Measurements from ENCODE around the gene ACADVL. TPM values are rescaled to one million over a fixed set of nuclear protein-coding genes. Genes with fewer than 3 reads are reported as not detected.

ACADVL gene
- total and polyA plus RNA-seq, 7 experiments from 2014 or later, result 75.3 to 390 (median 335) TPM

GRCh38 chr17:7266784-7267183, 47.0 kb downstream of the ACADVL start:
- Histone ChIP-seq H3K27me3 (ENCODE audit: control insufficient read depth in 2 of 2, insufficient read depth in 2 of 2, low read length in 2 of 2) (no peaks in the 10 kb centered on the region), H3K36me3 (ENCODE audit: control insufficient read depth in 2 of 3, insufficient read depth in 3 of 3, low read length in 3 of 3) (no peaks in the 10 kb centered on the region), H3K27ac (ENCODE audit: low read depth, low read length) (no peak overlapping the region), H3K4me3 (ENCODE audit: low read length) (no peak overlapping the region), H3K4me1 (ENCODE audit: control insufficient read depth in 2 of 2, insufficient read depth in 2 of 2, low read length in 2 of 2) (peaks cover 11 to 19% of the 10 kb centered on the region in 2 donors), H3K9me3 (ENCODE audit: control insufficient read depth in 2 of 3, low read length in 3 of 3) (no peaks in the 10 kb centered on the region)
- DNase-seq, result no peak
- Mint-ChIP-seq H3K9me3 (peaks cover 0 to 3% (median 0%) of the 10 kb centered on the region in 11 donors), H3K27ac (peak overlapping the region in 2 of 9 donors; percentile 28 to 62), H3K4me1 (peaks cover 18 to 23% (median 21%) of the 10 kb centered on the region in 7 donors), H3K36me3 (peaks cover 0 to 3% (median 0%) of the 10 kb centered on the region in 5 donors), H3K27me3 (peaks cover 0 to 43% (median 20%) of the 10 kb centered on the region in 5 donors), H3K4me3 (no peak overlapping the region)
- intact Hi-C loops (cut with micrococcal nuclease), result no loop called here
- no peak for ATAC-seq
- ChIA-PET CTCF (no interaction called here), POLR2A (interaction anchor here (0.9 kb wide), 1 partner anchor 69 kb away, joined by 3 read pairs; the partner anchor contains the start of gene ACAP1)

Small RNA genes lying within 50 kb of the gene (microRNA-seq; reads per million reads assigned to microRNA genes)
- gene MIR324 (ENCODE audit: borderline microRNAs expressed), result 528 reads per million, percentile 75 among the genes with 10 or more reads in this experiment

Other genes starting within 250 kb of the ACADVL start
Only the 30 nearest of the 33 such genes appear.
- 100 to 1,000 TPM; 107 to 184 (median 140) TPM for gene RNASEK, start 207.3 kb upstream of the ACADVL start, total RNA-seq
- 100 to 1,000 TPM; 539 to 628 TPM for gene RNASEK, start 207.3 kb upstream of the ACADVL start, polyA plus RNA-seq
- under 1 TPM in 1 of 5 experiments, not detected in 4; 0.70 TPM for gene BCL6B, start 196.9 kb upstream of the ACADVL start, total RNA-seq
- gene BCL6B, start 196.9 kb upstream of the ACADVL start, polyA plus RNA-seq, result not detected
- 10 to 100 TPM in 3 of 5 experiments, 1 to 10 TPM in 2; 3.4 to 20.9 (median 15.0) TPM for gene SLC16A13, start 183.9 kb upstream of the ACADVL start, total RNA-seq
- 1 to 10 TPM; 1.8 to 3.5 TPM for gene SLC16A13, start 183.9 kb upstream of the ACADVL start, polyA plus RNA-seq
- 1 to 10 TPM in 3 of 5 experiments, under 1 TPM in 2; 0.24 to 1.7 (median 1.4) TPM for gene SLC16A11, start 175.8 kb upstream of the ACADVL start, total RNA-seq
- 1 to 10 TPM; 1.1 TPM for gene SLC16A11, start 175.8 kb upstream of the ACADVL start, polyA plus RNA-seq
- gene CLEC10A, start 139.7 kb upstream of the ACADVL start, total RNA-seq, result 10 to 100 TPM in 1 of 5 experiments, 1 to 10 TPM in 3, not detected in 1; 1.4 to 10.6 (median 4.9) TPM
- not detected for gene CLEC10A, start 139.7 kb upstream of the ACADVL start, polyA plus RNA-seq
- gene ASGR2, start 105.1 kb upstream of the ACADVL start, total RNA-seq, result 10 to 100 TPM in 1 of 5 experiments, 1 to 10 TPM in 1, under 1 TPM in 1, not detected in 2; 0.27 to 15.0 (median 1.9) TPM
- not detected for gene ASGR2, start 105.1 kb upstream of the ACADVL start, polyA plus RNA-seq
- gene ASGR1, start 40.6 kb upstream of the ACADVL start, total RNA-seq, result 10 to 100 TPM in 1 of 5 experiments, 1 to 10 TPM in 1, under 1 TPM in 2, not detected in 1; 0.79 to 11.9 (median 1.3) TPM
- gene ASGR1, start 40.6 kb upstream of the ACADVL start, polyA plus RNA-seq, result not detected
- 10 to 100 TPM; 10.9 to 25.4 (median 16.5) TPM for gene DLG4, start 102 bp upstream of the ACADVL start, total RNA-seq
- gene DLG4, start 102 bp upstream of the ACADVL start, polyA plus RNA-seq, result under 1 TPM; 0.26 to 0.83 TPM
- gene DVL2, start 14.6 kb downstream of the ACADVL start, total RNA-seq, result 10 to 100 TPM; 51.2 to 91.5 (median 52.3) TPM
- 10 to 100 TPM; 15.1 to 31.1 TPM for gene DVL2, start 14.6 kb downstream of the ACADVL start, polyA plus RNA-seq
- gene PHF23, start 19.5 kb downstream of the ACADVL start, total RNA-seq, result 10 to 100 TPM; 12.3 to 58.7 (median 55.2) TPM
- gene PHF23, start 19.5 kb downstream of the ACADVL start, polyA plus RNA-seq, result 10 to 100 TPM; 16.0 to 41.3 TPM
- 100 to 1,000 TPM; 214 to 427 (median 286) TPM for gene GABARAP, start 22.5 kb downstream of the ACADVL start, total RNA-seq
- gene GABARAP, start 22.5 kb downstream of the ACADVL start, polyA plus RNA-seq, result 100 to 1,000 TPM; 656 to 950 TPM
- 100 to 1,000 TPM in 4 of 5 experiments, 10 to 100 TPM in 1; 96.8 to 173 (median 133) TPM for gene CTDNEP1, start 31.8 kb downstream of the ACADVL start, total RNA-seq
- gene CTDNEP1, start 31.8 kb downstream of the ACADVL start, polyA plus RNA-seq, result 10 to 100 TPM; 38.3 to 45.4 TPM
- gene ELP5, start 32.3 kb downstream of the ACADVL start, total RNA-seq, result 10 to 100 TPM; 26.9 to 49.1 (median 32.9) TPM
- gene ELP5, start 32.3 kb downstream of the ACADVL start, polyA plus RNA-seq, result 10 to 100 TPM; 60.4 to 89.9 TPM
- 1 to 10 TPM in 2 of 5 experiments, under 1 TPM in 3; 0.29 to 3.8 (median 0.81) TPM for gene CLDN7, start 42.5 kb downstream of the ACADVL start, total RNA-seq
- gene CLDN7, start 42.5 kb downstream of the ACADVL start, polyA plus RNA-seq, result 1 to 10 TPM; 1.7 to 2.9 TPM
- gene SLC2A4, start 61.8 kb downstream of the ACADVL start, total RNA-seq, result not detected
- not detected for gene SLC2A4, start 61.8 kb downstream of the ACADVL start, polyA plus RNA-seq
- under 1 TPM in 3 of 5 experiments, not detected in 2; 0.27 to 0.64 (median 0.40) TPM for gene YBX2, start 74.7 kb downstream of the ACADVL start, total RNA-seq
- gene YBX2, start 74.7 kb downstream of the ACADVL start, polyA plus RNA-seq, result not detected
- 100 to 1,000 TPM; 237 to 666 (median 453) TPM for gene EIF5A, start 87.7 kb downstream of the ACADVL start, total RNA-seq
- gene EIF5A, start 87.7 kb downstream of the ACADVL start, polyA plus RNA-seq, result 100 to 1,000 TPM; 158 to 558 TPM
- 100 to 1,000 TPM in 3 of 5 experiments, 10 to 100 TPM in 2; 72.6 to 145 (median 107) TPM for gene GPS2, start 95.4 kb downstream of the ACADVL start, total RNA-seq
- 100 to 1,000 TPM in 1 of 2 donors, 10 to 100 TPM in 1; 80.1 to 134 TPM for gene GPS2, start 95.4 kb downstream of the ACADVL start, polyA plus RNA-seq
- gene NEURL4, start 109.4 kb downstream of the ACADVL start, total RNA-seq, result 10 to 100 TPM; 42.6 to 92.6 (median 50.1) TPM
- gene NEURL4, start 109.4 kb downstream of the ACADVL start, polyA plus RNA-seq, result 1 to 10 TPM; 1.1 to 2.5 TPM
- 100 to 1,000 TPM; 482 to 708 (median 599) TPM for gene ACAP1, start 116.6 kb downstream of the ACADVL start, total RNA-seq
- gene ACAP1, start 116.6 kb downstream of the ACADVL start, polyA plus RNA-seq, result 100 to 1,000 TPM; 234 to 337 TPM
- 10 to 100 TPM in 1 of 5 experiments, 1 to 10 TPM in 4; 2.7 to 13.7 (median 4.0) TPM for gene KCTD11, start 132.2 kb downstream of the ACADVL start, total RNA-seq
- 1 to 10 TPM in 1 of 2 donors, under 1 TPM in 1; 0.83 to 1.1 TPM for gene KCTD11, start 132.2 kb downstream of the ACADVL start, polyA plus RNA-seq
- not detected for gene TMEM95, start 135.2 kb downstream of the ACADVL start, total RNA-seq
- not detected for gene TMEM95, start 135.2 kb downstream of the ACADVL start, polyA plus RNA-seq
- gene TNK1, start 161.2 kb downstream of the ACADVL start, total RNA-seq, result 10 to 100 TPM in 4 of 5 experiments, 1 to 10 TPM in 1; 1.5 to 23.4 (median 13.9) TPM
- gene TNK1, start 161.2 kb downstream of the ACADVL start, polyA plus RNA-seq, result 1 to 10 TPM; 5.8 to 7.4 TPM
- gene PLSCR3, start 174.6 kb downstream of the ACADVL start, total RNA-seq, result 100 to 1,000 TPM in 1 of 5 experiments, 10 to 100 TPM in 4; 74.8 to 142 (median 85.0) TPM
- 100 to 1,000 TPM; 162 to 212 TPM for gene PLSCR3, start 174.6 kb downstream of the ACADVL start, polyA plus RNA-seq
- 10 to 100 TPM; 31.5 to 58.5 (median 48.2) TPM for gene TMEM256, start 184.2 kb downstream of the ACADVL start, total RNA-seq
- 10 to 100 TPM; 45.2 to 64.9 TPM for gene TMEM256, start 184.2 kb downstream of the ACADVL start, polyA plus RNA-seq
- gene NLGN2, start 187.9 kb downstream of the ACADVL start, total RNA-seq, result 10 to 100 TPM in 3 of 5 experiments, 1 to 10 TPM in 2; 1.6 to 17.8 (median 11.9) TPM
- under 1 TPM; 0.20 to 0.28 TPM for gene NLGN2, start 187.9 kb downstream of the ACADVL start, polyA plus RNA-seq
- not detected for gene SPEM1, start 200.4 kb downstream of the ACADVL start, total RNA-seq
- not detected for gene SPEM1, start 200.4 kb downstream of the ACADVL start, polyA plus RNA-seq
- not detected for gene SPEM2, start 205.7 kb downstream of the ACADVL start, total RNA-seq
- not detected for gene SPEM2, start 205.7 kb downstream of the ACADVL start, polyA plus RNA-seq
- gene SPEM3, start 208.9 kb downstream of the ACADVL start, total RNA-seq, result not detected
- gene SPEM3, start 208.9 kb downstream of the ACADVL start, polyA plus RNA-seq, result not detected
- 10 to 100 TPM in 3 of 5 experiments, 1 to 10 TPM in 2; 8.2 to 19.1 (median 16.5) TPM for gene TMEM102, start 215.5 kb downstream of the ACADVL start, total RNA-seq
- gene TMEM102, start 215.5 kb downstream of the ACADVL start, polyA plus RNA-seq, result 10 to 100 TPM in 1 of 2 donors, 1 to 10 TPM in 1; 8.5 to 26.1 TPM

All from naive thymus-derived CD4-positive, alpha-beta T cell (primary cell).